K562 (cell line): ENCODE measurements around the gene VLDLR. TPM values are rescaled to one million over a fixed set of nuclear protein-coding genes. Genes with fewer than 3 reads are reported as not detected.

Experiments used
- ATAC-seq: fragments of 200-7000 bp; cut with Tn5 transposase; 3 replicates; pipeline ENCODE4 v1.9.1; 2020; ENCODE audit warnings: moderate library complexity
- BruUV-seq: library from RNA; stranded (reverse); fragments of 400-500 nt; replicated peaks from 2 replicates; lab custom pipeline; 2021; lab: Mats Ljungman, UMichigan
- CTCF ChIA-PET: fragments of 300-600 bp; formaldehyde crosslinking; extraction: SDS; loops from one replicate; lab custom pipeline; 2021; ENCODE audit warnings: low intra/inter-chr PET ratio; lab: Yijun Ruan, JAX
- POLR2A ChIA-PET: fragments of 300-600, 350-650 bp; sonication (Branson Sonifier 250); formaldehyde crosslinking; extraction: SDS; loops from one replicate; lab custom pipeline; 2021; ENCODE audit warnings: antibody characterized with exemption, inconsistent platforms; lab: Yijun Ruan, JAX
- DNase-seq, 4 experiments: peaks; one replicate each; pipeline versions ENCODE4 v3.0.0 to v3.0.0-alpha.2; 2011 to 2018; ENCODE audit warnings: low spot score in 3 of 4, mixed read lengths in 3 of 4; ENCODE audit errors: extremely low read depth in 1 of 4
- FAIRE-seq: peaks from 2 replicates; lab custom pipeline; 2011; peaks lifted over from hg19 to GRCh38; lab: Jason Lieb, UNC
- H2AFZ ChIP-seq: 2 replicates; pipeline ENCODE4 v1.6.0; 2011; ENCODE audit warnings: low read depth, low read length, control low read depth, inconsistent platforms
- H3K27ac ChIP-seq: fragments of 200-600 bp; 3 replicates; pipeline ENCODE4 v1.8.0; 2011; ENCODE audit warnings: low read depth, mild to moderate bottlenecking, control low read depth, inconsistent platforms, low read length, moderate library complexity, mixed read lengths; ENCODE audit errors: extremely low read depth
- H3K27me3 ChIP-seq, 2 experiments: fragments of 300-600 bp in 1 of 2; 2 replicates in 1 of 2; 3 replicates in 1 of 2; pipeline versions ENCODE4 v1.6.0 to v1.8.0; 2011; ENCODE audit warnings: inconsistent platforms in 2 of 2, low read length in 2 of 2, mild to moderate bottlenecking in 1 of 2, mixed read lengths in 1 of 2, moderate library complexity in 1 of 2; ENCODE audit not compliant: control insufficient read depth in 2 of 2, insufficient read depth in 2 of 2
- H3K36me3 ChIP-seq: fragments of 300-600 bp; 3 replicates; pipeline ENCODE4 v1.8.0; 2011; ENCODE audit warnings: mild to moderate bottlenecking, low read length, inconsistent platforms; ENCODE audit not compliant: control insufficient read depth, insufficient read depth
- H3K4me1 ChIP-seq, 2 experiments: fragments of 200-600 bp in 1 of 2; replicated peaks in 1 of 2; 2 replicates in 1 of 2; 3 replicates in 1 of 2; pipeline versions ENCODE4 v1.5.1 to v1.8.0; 2011; ENCODE audit warnings: inconsistent platforms in 2 of 2, low read length in 2 of 2, mild to moderate bottlenecking in 1 of 2, mixed read lengths in 1 of 2, moderate library complexity in 1 of 2; ENCODE audit not compliant: control insufficient read depth in 2 of 2, insufficient read depth in 2 of 2
- H3K4me2 ChIP-seq: 2 replicates; pipeline ENCODE4 v1.6.1; 2011; ENCODE audit warnings: low read length, control low read depth, inconsistent platforms, mixed read lengths; ENCODE audit not compliant: insufficient read depth
- H3K4me3 ChIP-seq: fragments of 200-600 bp; sonication (generic), shearing (Covaris generic); 2 replicates; pipeline ENCODE4 v1.5.1; 2016; ENCODE audit warnings: control low read depth, inconsistent platforms
- H3K79me2 ChIP-seq: fragments of 200-600 bp; 3 replicates; pipeline ENCODE4 v1.8.0; 2011; ENCODE audit warnings: low read length, inconsistent platforms; ENCODE audit not compliant: control insufficient read depth, insufficient read depth
- H3K9ac ChIP-seq, 2 experiments: 2 replicates each; pipeline versions ENCODE4 v1.6.0 to v1.6.1; 2011; ENCODE audit warnings: low read depth in 2 of 2, low read length in 2 of 2, control low read depth in 1 of 2, inconsistent platforms in 1 of 2, mild to moderate bottlenecking in 1 of 2, mixed read lengths in 1 of 2; ENCODE audit not compliant: insufficient read depth in 1 of 2
- H3K9me1 ChIP-seq: one replicate; pipeline ENCODE4 v1.6.0; 2011; ENCODE audit warnings: inconsistent platforms, mild to moderate bottlenecking, low read length, moderate library complexity; ENCODE audit not compliant: control insufficient read depth, insufficient read depth
- H3K9me3 ChIP-seq: replicated peaks from 2 replicates; pipeline ENCODE4 v1.5.1; 2011; ENCODE audit warnings: low read depth, low read length, inconsistent platforms; ENCODE audit not compliant: control insufficient read depth, insufficient read depth
- H4K20me1 ChIP-seq: replicated peaks from 2 replicates; pipeline ENCODE4 v1.6.1; 2011; ENCODE audit warnings: low read length, inconsistent platforms, mixed read lengths; ENCODE audit not compliant: control insufficient read depth, insufficient read depth
- ARID1B ChIP-seq: fragments of 450-650 bp; IDR thresholded peaks from 2 replicates; pipeline ENCODE4 v1.6.1; 2016; ENCODE audit warnings: antibody characterized with exemption, mild to moderate bottlenecking, inconsistent platforms
- CAMTA2 ChIP-seq: fragments of 250-450 bp; sonication (Bioruptor Pico); conservative IDR thresholded peaks from 2 replicates; pipeline ENCODE4 v1.5.1; 2022
- CCNT2 ChIP-seq: IDR thresholded peaks from 2 replicates; pipeline ENCODE4 v1.6.1; 2011; ENCODE audit warnings: borderline replicate concordance, low read depth, mild to moderate bottlenecking, moderate library complexity, mixed read lengths, low read length; ENCODE audit not compliant: insufficient read length; ENCODE audit errors: extremely low read depth
- CEBPZ ChIP-seq: fragments of 150-350 bp; IDR thresholded peaks from 2 replicates; pipeline ENCODE4 v1.6.1; 2014; ENCODE audit warnings: low read depth, mild to moderate bottlenecking, low read length, borderline replicate concordance
- CHD2 ChIP-seq: IDR thresholded peaks from 2 replicates; pipeline ENCODE4 v1.6.1; 2011; ENCODE audit warnings: low read depth, low read length
- EP300 ChIP-seq: IDR thresholded peaks from 2 replicates; pipeline ENCODE4 v1.6.1; 2012; ENCODE audit warnings: low read length, improper control_type of control experiment
- GATAD2A ChIP-seq: fragments of 450-650 bp; IDR thresholded peaks from 2 replicates; pipeline ENCODE4 v1.6.1; 2017
- MTA3 ChIP-seq: fragments of 450-650 bp; formaldehyde crosslinking; IDR thresholded peaks from 2 replicates; pipeline ENCODE4 v1.6.1; 2017; ENCODE audit warnings: mild to moderate bottlenecking, borderline replicate concordance
- NONO ChIP-seq, 2 experiments: fragments of 200-400 bp in 1 of 2; fragments of 450-650 bp in 1 of 2; formaldehyde crosslinking in 1 of 2; IDR thresholded peaks; 2 replicates each; pipeline ENCODE4 v1.6.1; 2017; ENCODE audit warnings: low read depth in 2 of 2, mild to moderate bottlenecking in 2 of 2, moderate library complexity in 2 of 2, low read length in 1 of 2
- NR1H2 ChIP-seq: sonication (generic); formaldehyde crosslinking; IDR thresholded peaks from 2 replicates; pipeline ENCODE4 v1.4.0; 2020; ENCODE audit warnings: mild to moderate bottlenecking, missing genetic modification reagents
- PBX2 ChIP-seq, 2 experiments: IDR thresholded peaks in 1 of 2; conservative IDR thresholded peaks in 1 of 2; 2 replicates each; pipeline ENCODE4 v1.6.1; 2016; ENCODE audit warnings: low read depth in 2 of 2, mild to moderate bottlenecking in 1 of 2, missing compliant biosample characterization in 1 of 2, missing genetic modification characterization in 1 of 2, moderate library complexity in 1 of 2
- PRMT5 ChIP-seq: sonication (generic); formaldehyde crosslinking; IDR thresholded peaks from 2 replicates; pipeline ENCODE4 v1.5.0; 2020; ENCODE audit warnings: missing genetic modification reagents
- RHOXF2B ChIP-seq: fragments of 250-450 bp; sonication (Bioruptor Pico); conservative IDR thresholded peaks from 2 replicates; pipeline ENCODE4 v1.5.1; 2021
- WGBS: fragments of 100-300 bp; shearing (Covaris generic); methylation state at CpG from one replicate; pipeline ENCODE4 v1.1.6; 2016; ENCODE audit warnings: low coverage, mixed read lengths; ENCODE audit not compliant: insufficient coverage; ENCODE audit errors: missing lambda C conversion rate; 5-methylcytosine and 5-hydroxymethylcytosine counted together
- in situ Hi-C: fragments of 300-500 bp; cut with MboI; formaldehyde crosslinking; loops from 4 replicates; pipeline ENCODE4 v1.15.0; 2018; ENCODE audit warnings: inconsistent platforms, mixed read lengths
- intact Hi-C: fragments of 100-400 bp; cut with micrococcal nuclease; formaldehyde crosslinking; loops from 2 replicates; pipeline ENCODE4 v1.14.2; 2022
- polyA plus RNA-seq, 8 experiments: library from polyadenylated mRNA; depleted of rRNA in 4 of 8; stranded (reverse) in 5 of 8; unstranded in 3 of 8; fragments of >200 nt; fragmentation: Nextera tagmentation in 2 of 8; fragmentation: Illumina TruSeq in 1 of 8; extraction: Ambion mirVana in 2 of 8; extraction: Trizol in 1 of 8; gene quantifications; 2 replicates each; pipeline versions ENCODE4 v1.2.1 to v1.2.3, GENCODE V29; 2011 to 2014; ENCODE audit warnings: inconsistent platforms in 1 of 8, missing spikeins in 1 of 8
- total RNA-seq, 7 experiments: library from RNA; depleted of rRNA in 6 of 7; stranded (reverse); fragments of >200 nt in 6 of 7; fragmentation: Illumina TruSeq in 2 of 7; extraction: Trizol in 2 of 7; gene quantifications; 2 replicates each; pipeline versions ENCODE4 v1.2.1 to v1.2.3, GENCODE V29; 2011 to 2021; ENCODE audit warnings: low replicate concordance in 1 of 7

Gene VLDLR
- total and polyA plus RNA-seq, 9 of the 15 experiments (the other 6 are each of a cell fraction or from before 2014, with no cell fraction given), result 0.03 to 0.58 (median 0.08) TPM

GRCh38 chr9:2599896-2600295 is 21.7 kb upstream of the VLDLR start (continued):
- no peak for TF ChIP-seq CCNT2

- no peaks in the 10 kb centered on the region for H4K20me1 ChIP-seq
- 11% methylated on average over 2 of the region's 2 CpGs for WGBS
- ATAC-seq (no peak), FAIRE-seq (no peak), DNase-seq (no peak)
- no peaks in the 10 kb centered on the region for H3K9me1 ChIP-seq
- in situ Hi-C loops, result no loop called here
- H3K27ac ChIP-seq, result no peak overlapping the region
- H3K9ac ChIP-seq, result no peak overlapping the region
- CTCF ChIA-PET, result no interaction called here
- H3K27me3 ChIP-seq, result no peaks in the 10 kb centered on the region
- no TSS peak for BruUV-seq
- no peak overlapping the region for H2AFZ ChIP-seq
- no peaks in the 10 kb centered on the region for H3K36me3 ChIP-seq
- H3K79me2 ChIP-seq, result no peaks in the 10 kb centered on the region
- intact Hi-C loops, result no loop called here
- H3K4me3 ChIP-seq, result no peak overlapping the region
- no peaks in the 10 kb centered on the region for H3K4me1 ChIP-seq
- POLR2A ChIA-PET, result no interaction called here
- no peak overlapping the region for H3K4me2 ChIP-seq
- H3K9me3 ChIP-seq, result no peaks in the 10 kb centered on the region
- TF ChIP-seq MTA3 (no peak), CEBPZ (no peak), NONO (IDR thresholded peaks at IDR 0.05; ENCODE audit: low read depth in 2 of 2, low read length in 1 of 2) (no peak), RHOXF2B (no peak), NR1H2 (CRISPR knock-in tag) (no peak), GATAD2A (no peak), CAMTA2 (CRISPR knock-in tag) (no peak), PRMT5 (CRISPR knock-in tag) (no peak), PBX2 (CRISPR knock-in tag; IDR thresholded peaks at IDR 0.05; ENCODE audit: low read depth) (no peak), PBX2 (tag; conservative IDR thresholded peaks at IDR 0.05; ENCODE audit: low read depth) (no peak), ARID1B (no peak), CHD2 (no peak), EP300 (no peak)
These were observed 21.3 kb upstream of the VLDLR start for GRCh38 chr9:2600307-2600706.
